Measurements from ENCODE around the gene PELI1. TPM values are rescaled to one million over a fixed set of nuclear protein-coding genes. Genes with fewer than 3 reads are reported as not detected.
A peak's percentile ranks its signal among the peaks of the same experiment; 100 is the strongest.

PELI1 gene
- 10 to 100 TPM; 29.8 to 39.2 TPM for total RNA-seq

- H3K4me1 Mint-ChIP-seq (ENCODE audit: low read depth), result peaks cover 23% of the 10 kb centered on the region
- H3K36me3 Mint-ChIP-seq (ENCODE audit: low read depth), result peaks cover 9% of the 10 kb centered on the region
- no peaks in the 10 kb centered on the region for H3K9me3 Mint-ChIP-seq
- ChIA-PET POLR2A (interaction anchor here (0.6 to 3.2 kb wide), 7 partner anchors 10 to 151 kb away, joined by 3 to 15 read pairs (median 4); no protein-coding TSS in a partner anchor), CTCF (interaction anchor here (2.7 to 3.4 kb wide), 2 partner anchors 13 to 184 kb away, joined by 8 to 26 read pairs; no protein-coding TSS in a partner anchor)
- H3K27ac Mint-ChIP-seq, result peak within 1 kb of the TSS; percentile 96
- peak within 1 kb of the TSS; percentile 96 for H3K4me3 Mint-ChIP-seq
- DNase-seq (peak; percentile 95), ATAC-seq (peak; percentile 94)
- TF ChIP-seq, protein P1, sequence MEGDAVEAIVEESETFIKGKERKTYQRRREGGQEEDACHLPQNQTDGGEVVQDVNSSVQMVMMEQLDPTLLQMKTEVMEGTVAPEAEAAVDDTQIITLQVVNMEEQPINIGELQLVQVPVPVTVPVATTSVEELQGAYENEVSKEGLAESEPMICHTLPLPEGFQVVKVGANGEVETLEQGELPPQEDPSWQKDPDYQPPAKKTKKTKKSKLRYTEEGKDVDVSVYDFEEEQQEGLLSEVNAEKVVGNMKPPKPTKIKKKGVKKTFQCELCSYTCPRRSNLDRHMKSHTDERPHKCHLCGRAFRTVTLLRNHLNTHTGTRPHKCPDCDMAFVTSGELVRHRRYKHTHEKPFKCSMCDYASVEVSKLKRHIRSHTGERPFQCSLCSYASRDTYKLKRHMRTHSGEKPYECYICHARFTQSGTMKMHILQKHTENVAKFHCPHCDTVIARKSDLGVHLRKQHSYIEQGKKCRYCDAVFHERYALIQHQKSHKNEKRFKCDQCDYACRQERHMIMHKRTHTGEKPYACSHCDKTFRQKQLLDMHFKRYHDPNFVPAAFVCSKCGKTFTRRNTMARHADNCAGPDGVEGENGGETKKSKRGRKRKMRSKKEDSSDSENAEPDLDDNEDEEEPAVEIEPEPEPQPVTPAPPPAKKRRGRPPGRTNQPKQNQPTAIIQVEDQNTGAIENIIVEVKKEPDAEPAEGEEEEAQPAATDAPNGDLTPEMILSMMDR (IDR thresholded peaks at IDR 0.05), result no peak
- no peaks in the 10 kb centered on the region for H3K27me3 Mint-ChIP-seq
- intact Hi-C loops (cut with micrococcal nuclease), result loop anchor here (5.0 kb wide), 3 partner anchors 37 to 107 kb away; no protein-coding TSS in a partner anchor
These were observed at the start of gene PELI1 for GRCh38 chr2:64144057-64145013. TSS of gene PELI1 (minus strand) at chr2:64144420. CDS start at chr2:64108310, 36,110 bp downstream.

- TF ChIP-seq, protein P1 (IDR thresholded peaks at IDR 0.05), result no peak
- POLR2A ChIA-PET, result interaction anchor here (1.8 kb wide), 1 partner anchor 21 kb away, joined by 4 read pairs; no protein-coding TSS in a partner anchor
- Mint-ChIP-seq H3K36me3 (ENCODE audit: low read depth) (no peaks in the 10 kb centered on the region), H3K4me1 (ENCODE audit: low read depth) (peaks cover 10% of the 10 kb centered on the region), H3K27ac (no peak overlapping the region), H3K4me3 (no peak overlapping the region), H3K9me3 (no peaks in the 10 kb centered on the region), H3K27me3 (no peaks in the 10 kb centered on the region)
- CTCF ChIA-PET, result no interaction called here
- intact Hi-C loops (cut with micrococcal nuclease), result no loop called here
- ATAC-seq (no peak), DNase-seq (no peak)
These were observed 49.3 kb upstream of the PELI1 start for GRCh38 chr2:64193491-64193890.

- Mint-ChIP-seq H3K9me3 (no peaks in the 10 kb centered on the region), H3K27me3 (no peaks in the 10 kb centered on the region), H3K27ac (no peak overlapping the region), H3K4me1 (ENCODE audit: low read depth) (peaks cover 10% of the 10 kb centered on the region), H3K4me3 (no peak overlapping the region), H3K36me3 (ENCODE audit: low read depth) (no peaks in the 10 kb centered on the region)
- TF ChIP-seq, protein P1 (IDR thresholded peaks at IDR 0.05), result no peak
- no peak for DNase-seq
- intact Hi-C loops (cut with micrococcal nuclease), result no loop called here
- CTCF ChIA-PET, result no interaction called here
- POLR2A ChIA-PET, result interaction anchor here (1.1 to 1.2 kb wide), 2 partner anchors 23 to 47 kb away, joined by 3 to 6 read pairs; no protein-coding TSS in a partner anchor
- no peak for ATAC-seq
These were observed 48.5 kb upstream of the PELI1 start for GRCh38 chr2:64192664-64193105.

DNA sequence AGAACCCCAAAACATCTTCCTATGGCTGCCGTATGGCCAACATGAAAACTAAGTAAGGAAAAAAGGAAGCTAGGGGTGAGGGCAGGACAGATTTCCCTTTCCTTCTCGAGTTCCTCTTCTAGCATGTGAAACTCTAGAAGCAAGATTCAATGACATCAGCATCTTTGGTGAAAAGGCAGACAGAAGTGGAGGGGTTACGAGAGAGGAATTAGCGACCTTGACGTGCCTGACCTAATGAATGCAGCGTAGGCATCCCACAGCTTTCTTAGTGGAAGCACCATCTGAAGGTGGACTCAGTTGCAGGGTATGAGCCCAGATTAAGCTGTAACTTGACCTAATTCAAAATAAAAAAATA is 47.9 kb upstream of the PELI1 start:
- Mint-ChIP-seq H3K4me1 (ENCODE audit: low read depth) (peaks cover 10% of the 10 kb centered on the region), H3K9me3 (no peaks in the 10 kb centered on the region), H3K27ac (no peak overlapping the region), H3K4me3 (no peak overlapping the region), H3K36me3 (ENCODE audit: low read depth) (no peaks in the 10 kb centered on the region), H3K27me3 (no peaks in the 10 kb centered on the region)
- CTCF ChIA-PET, result no interaction called here
- intact Hi-C loops (cut with micrococcal nuclease), result no loop called here
- no peak for ATAC-seq
- no peak for DNase-seq
- TF ChIP-seq, protein P1 (IDR thresholded peaks at IDR 0.05), result no peak
- POLR2A ChIA-PET, result interaction anchor here (1.1 to 1.3 kb wide), 3 partner anchors 16 to 46 kb away, joined by 3 to 6 read pairs (median 3); no protein-coding TSS in a partner anchor

- CTCF ChIA-PET, result no interaction called here
- H3K27me3 Mint-ChIP-seq, result peaks cover 2% of the 10 kb centered on the region
- POLR2A ChIA-PET, result no interaction called here
- H3K4me1 Mint-ChIP-seq (ENCODE audit: low read depth), result peaks cover 10% of the 10 kb centered on the region
- TF ChIP-seq, protein P1 (IDR thresholded peaks at IDR 0.05), result no peak
- no peaks in the 10 kb centered on the region for H3K9me3 Mint-ChIP-seq
- no peak overlapping the region for H3K27ac Mint-ChIP-seq
- H3K36me3 Mint-ChIP-seq (ENCODE audit: low read depth), result no peaks in the 10 kb centered on the region
- ATAC-seq (no peak), DNase-seq (no peak)
- H3K4me3 Mint-ChIP-seq, result no peak overlapping the region
- intact Hi-C loops (cut with micrococcal nuclease), result no loop called here
These were observed 45.4 kb upstream of the PELI1 start for GRCh38 chr2:64189586-64189985.

Measured in activated CD8-positive, alpha-beta T cell treated with anti-CD3 and anti-CD28 coated beads for 36 hours (primary cell).